Measurements from ENCODE around the gene IL17RE. TPM values are rescaled to one million over a fixed set of nuclear protein-coding genes. Genes with fewer than 3 reads are reported as not detected.

IL17RE gene
- total and polyA plus RNA-seq, 8 donors = 6.4 to 15.6 (median 9.6) TPM

- H3K36me3 ChIP-seq = no peaks in the 10 kb centered on the region
- no peaks in the 10 kb centered on the region for H3K4me1 ChIP-seq
- peak in 2 of 4 donors; percentile 25 to 37 for ATAC-seq
- no peaks in the 10 kb centered on the region for H3K27me3 ChIP-seq
- H3K27ac ChIP-seq = no peak overlapping the region
- FAIRE-seq = no peak
- no peak overlapping the region for H3K4me3 ChIP-seq
- H3K9me3 ChIP-seq = no peaks in the 10 kb centered on the region
- DNase-seq = no peak
- TF ChIP-seq CTCF (IDR thresholded peaks at IDR 0.05) = no peak
- 83 to 84% methylated on average over 12 of the region's 12 CpGs for WGBS, 2 donors
- intact Hi-C loops (cut with DNase I) = no loop called here
These were observed 25.7 kb upstream of the IL17RE start for GRCh38 chr3:9876991-9877390.

- FAIRE-seq = no peak
- H3K36me3 ChIP-seq = no peaks in the 10 kb centered on the region
- H3K4me3 ChIP-seq = no peak overlapping the region
- peak in 2 of 4 donors; percentile 51 to 60 for ATAC-seq
- H3K27me3 ChIP-seq = no peaks in the 10 kb centered on the region
- no peaks in the 10 kb centered on the region for H3K9me3 ChIP-seq
- intact Hi-C loops (cut with DNase I) = no loop called here
- H3K27ac ChIP-seq = no peak overlapping the region
- TF ChIP-seq CTCF (IDR thresholded peaks at IDR 0.05) = no peak
- 64 to 70% methylated on average over 5 of the region's 5 CpGs for WGBS, 2 donors
- no peak for DNase-seq
- H3K4me1 ChIP-seq = no peaks in the 10 kb centered on the region
These were observed 23.9 kb upstream of the IL17RE start for GRCh38 chr3:9878700-9879099.

GRCh38 chr3:9879830-9880549 is 22.7 kb upstream of the IL17RE start, which contains the start of gene CIDEC:
TSS of gene CIDEC (minus strand) at chr3:9880253. CDS start at chr3:9878486, 1,767 bp downstream.
- H3K27me3 ChIP-seq = no peaks in the 10 kb centered on the region
- intact Hi-C loops (cut with DNase I) = no loop called here
- H3K27ac ChIP-seq = no peak within 1 kb of the TSS
- 85 to 86% methylated on average over 7 of the region's 7 CpGs for WGBS, 2 donors
- FAIRE-seq (no peak), DNase-seq (no peak), ATAC-seq (no peak)
- no peaks in the 10 kb centered on the region for H3K9me3 ChIP-seq
- H3K4me3 ChIP-seq = no peak within 1 kb of the TSS
- no peaks in the 10 kb centered on the region for H3K36me3 ChIP-seq
- no peaks in the 10 kb centered on the region for H3K4me1 ChIP-seq
- no peak for TF ChIP-seq CTCF (IDR thresholded peaks at IDR 0.05)

GRCh38 chr3:9881441-9881840 is 21.2 kb upstream of the IL17RE start:
- Histone ChIP-seq H3K27me3 (no peaks in the 10 kb centered on the region), H3K9me3 (no peaks in the 10 kb centered on the region), H3K4me1 (no peaks in the 10 kb centered on the region), H3K4me3 (no peak overlapping the region), H3K27ac (no peak overlapping the region), H3K36me3 (no peaks in the 10 kb centered on the region)
- DNase-seq (no peak), ATAC-seq (no peak), FAIRE-seq (no peak)
- TF ChIP-seq CTCF (IDR thresholded peaks at IDR 0.05) = no peak
- intact Hi-C loops (cut with DNase I) = no loop called here
- 89 to 100% methylated on average over 1 of the region's 1 CpG for WGBS, 2 donors
